Sigmoid colon (tissue), 4 donors: ENCODE results near the gene NPBWR2.

Experiments
- CTCF ChIP-seq, 4 experiments: fragments of 450-650 bp in 3 of 4; fragments of 200-600 bp in 1 of 4; IDR thresholded peaks; one replicate each; pipeline ENCODE4 v1.5.1; 2016 to 2019; ENCODE audit warnings: antibody characterized with exemption in 4 of 4, mild to moderate bottlenecking in 3 of 4, moderate library complexity in 2 of 4
- POLR2A ChIP-seq, 2 donors: fragments of 450-650 bp; IDR thresholded peaks; one replicate each; pipeline ENCODE4 v1.6.1; 2016; ENCODE audit warnings: antibody characterized with exemption in 2 of 2, mild to moderate bottlenecking in 2 of 2, moderate library complexity in 2 of 2
- POLR2AphosphoS5 ChIP-seq, 4 donors: sonication (generic); formaldehyde crosslinking; IDR thresholded peaks; one replicate each; pipeline ENCODE4 v1.6.1; 2017; ENCODE audit warnings: antibody characterized with exemption in 4 of 4

GRCh38 chr20:64121586-64121985, 14.2 kb upstream of the NPBWR2 start:
- TF ChIP-seq CTCF (IDR thresholded peaks at IDR 0.05), result no peak
- no peak for TF ChIP-seq POLR2AphosphoS5 (IDR thresholded peaks at IDR 0.05)
- no peak for TF ChIP-seq POLR2A (IDR thresholded peaks at IDR 0.05)
